Endodermal cell (in vitro differentiated cells): Measurements from ENCODE around the gene TCF12. TPM values are rescaled to one million over a fixed set of nuclear protein-coding genes. Genes with fewer than 3 reads are reported as not detected.

Experiments used
- DNase-seq: peaks from one replicate; pipeline ENCODE4 v3.0.0-alpha.2; 2017
- H3K27ac ChIP-seq: 2 replicates; pipeline ENCODE4 v1.5.1; 2013; ENCODE audit warnings: mild to moderate bottlenecking, low read depth, low read length, moderate library complexity
- H3K27me3 ChIP-seq: 2 replicates; pipeline ENCODE4 v1.6.1; 2013; ENCODE audit warnings: mild to moderate bottlenecking, low read length, moderate library complexity; ENCODE audit not compliant: insufficient read depth, control insufficient read depth, poor library complexity, severe bottlenecking
- H3K36me3 ChIP-seq: 2 replicates; pipeline ENCODE4 v1.7.0; 2013; ENCODE audit warnings: mild to moderate bottlenecking, low read length, moderate library complexity; ENCODE audit not compliant: control insufficient read depth, insufficient read depth
- H3K4me1 ChIP-seq: one replicate; pipeline ENCODE4 v1.7.0; 2013; ENCODE audit warnings: low read length; ENCODE audit not compliant: control insufficient read depth, insufficient read depth
- H3K4me3 ChIP-seq: 2 replicates; pipeline ENCODE4 v1.5.1; 2013; ENCODE audit warnings: mild to moderate bottlenecking, low read length, moderate library complexity
- H3K9ac ChIP-seq: 2 replicates; pipeline ENCODE4 v1.6.1; 2013; ENCODE audit warnings: mild to moderate bottlenecking, low read length, moderate library complexity; ENCODE audit not compliant: poor library complexity, severe bottlenecking; ENCODE audit errors: extremely low read depth
- H3K9me3 ChIP-seq: 2 replicates; pipeline ENCODE4 v1.6.1; 2013; ENCODE audit warnings: mild to moderate bottlenecking, low read length, moderate library complexity; ENCODE audit not compliant: control insufficient read depth
- H3K27ac Mint-ChIP-seq: 2 replicates; pipeline ENCODE4 v1.8.0; 2020; ENCODE audit warnings: mixed read lengths
- H3K27me3 Mint-ChIP-seq: 2 replicates; pipeline ENCODE4 v1.8.0; 2021; ENCODE audit warnings: mild to moderate bottlenecking, mixed read lengths; ENCODE audit not compliant: insufficient read depth
- H3K36me3 Mint-ChIP-seq: 2 replicates; pipeline ENCODE4 v1.8.0; 2020; ENCODE audit warnings: low read depth, mixed read lengths
- H3K4me1 Mint-ChIP-seq: 2 replicates; pipeline ENCODE4 v1.8.0; 2020; ENCODE audit warnings: mixed read lengths
- H3K4me3 Mint-ChIP-seq: 2 replicates; pipeline ENCODE4 v1.8.0; 2020; ENCODE audit warnings: mild to moderate bottlenecking, moderate library complexity, mixed read lengths
- H3K9me3 Mint-ChIP-seq: 2 replicates; pipeline ENCODE4 v1.8.0; 2020; ENCODE audit warnings: mild to moderate bottlenecking, mixed read lengths
- WGBS, 2 experiments: methylation state at CpG; one replicate each; pipeline versions ENCODE4 v1.1.5 to v1.1.7; 2013; ENCODE audit warnings: missing lambda C conversion rate in 2 of 2, mixed read lengths in 1 of 2; ENCODE audit not compliant: insufficient coverage in 1 of 2, insufficient read length in 1 of 2; 5-methylcytosine and 5-hydroxymethylcytosine counted together
- total RNA-seq, 2 donors: library from RNA; stranded (reverse); fragmentation: NEBNext Ultra II Directional in 1 of 2; extraction: Animal tissue kit (Norgen Biotek cat#: 25700) in 1 of 2; gene quantifications; 2 replicates in 1 of 2; 3 replicates in 1 of 2; pipeline ENCODE4 v1.2.1, GENCODE V29; 2021
- TF ChIP-seq, protein P1 (sequence below): fragments of 200-600 bp; sonication (generic); conservative IDR thresholded peaks from 2 replicates; pipeline ENCODE4 v1.5.0; 2021; ENCODE audit warnings: antibody characterized with exemption, mild to moderate bottlenecking

The TCF12 gene
- total RNA-seq, 2 donors from 2014 or later: 103 to 121 TPM

DNA sequence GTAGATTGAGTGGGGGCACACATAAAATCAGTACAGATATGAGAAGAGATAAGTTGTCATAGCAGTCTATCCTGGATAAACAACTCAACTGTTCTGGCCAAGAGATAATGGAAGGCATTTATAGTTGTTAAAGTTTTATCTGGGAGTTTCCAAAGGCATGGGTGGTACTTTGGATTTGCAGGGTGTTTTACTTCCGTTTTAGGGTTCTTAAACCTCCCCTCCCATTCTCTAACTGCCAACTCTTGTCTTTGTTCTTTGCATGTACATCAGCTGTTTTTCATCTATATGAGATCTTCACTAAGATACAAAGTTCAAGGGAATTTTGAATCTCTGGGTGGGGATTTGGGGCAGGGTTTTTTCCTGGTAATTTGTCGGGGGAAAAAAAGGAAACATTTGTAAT lies 283.1 kb downstream of the TCF12 start:
- Mint-ChIP-seq H3K4me3 (no peak overlapping the region), H3K27ac (no peak overlapping the region), H3K36me3 (peaks cover 3% of the 10 kb centered on the region), H3K4me1 (peaks cover 37% of the 10 kb centered on the region), H3K27me3 (no peaks in the 10 kb centered on the region), H3K9me3 (no peaks in the 10 kb centered on the region)
- Histone ChIP-seq H3K4me1 (peaks cover 20% of the 10 kb centered on the region), H3K27ac (no peak overlapping the region), H3K9me3 (no peaks in the 10 kb centered on the region), H3K9ac (no peak overlapping the region), H3K27me3 (no peaks in the 10 kb centered on the region), H3K4me3 (no peak overlapping the region), H3K36me3 (peaks cover 4% of the 10 kb centered on the region)
- WGBS, 2 experiments: 88% methylated on average over 1 of the region's 2 CpGs; no CpG with 5 or more reads in 1 of the 2 experiments
- TF ChIP-seq, protein P1, sequence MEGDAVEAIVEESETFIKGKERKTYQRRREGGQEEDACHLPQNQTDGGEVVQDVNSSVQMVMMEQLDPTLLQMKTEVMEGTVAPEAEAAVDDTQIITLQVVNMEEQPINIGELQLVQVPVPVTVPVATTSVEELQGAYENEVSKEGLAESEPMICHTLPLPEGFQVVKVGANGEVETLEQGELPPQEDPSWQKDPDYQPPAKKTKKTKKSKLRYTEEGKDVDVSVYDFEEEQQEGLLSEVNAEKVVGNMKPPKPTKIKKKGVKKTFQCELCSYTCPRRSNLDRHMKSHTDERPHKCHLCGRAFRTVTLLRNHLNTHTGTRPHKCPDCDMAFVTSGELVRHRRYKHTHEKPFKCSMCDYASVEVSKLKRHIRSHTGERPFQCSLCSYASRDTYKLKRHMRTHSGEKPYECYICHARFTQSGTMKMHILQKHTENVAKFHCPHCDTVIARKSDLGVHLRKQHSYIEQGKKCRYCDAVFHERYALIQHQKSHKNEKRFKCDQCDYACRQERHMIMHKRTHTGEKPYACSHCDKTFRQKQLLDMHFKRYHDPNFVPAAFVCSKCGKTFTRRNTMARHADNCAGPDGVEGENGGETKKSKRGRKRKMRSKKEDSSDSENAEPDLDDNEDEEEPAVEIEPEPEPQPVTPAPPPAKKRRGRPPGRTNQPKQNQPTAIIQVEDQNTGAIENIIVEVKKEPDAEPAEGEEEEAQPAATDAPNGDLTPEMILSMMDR: no peak
- DNase-seq: no peak

DNA sequence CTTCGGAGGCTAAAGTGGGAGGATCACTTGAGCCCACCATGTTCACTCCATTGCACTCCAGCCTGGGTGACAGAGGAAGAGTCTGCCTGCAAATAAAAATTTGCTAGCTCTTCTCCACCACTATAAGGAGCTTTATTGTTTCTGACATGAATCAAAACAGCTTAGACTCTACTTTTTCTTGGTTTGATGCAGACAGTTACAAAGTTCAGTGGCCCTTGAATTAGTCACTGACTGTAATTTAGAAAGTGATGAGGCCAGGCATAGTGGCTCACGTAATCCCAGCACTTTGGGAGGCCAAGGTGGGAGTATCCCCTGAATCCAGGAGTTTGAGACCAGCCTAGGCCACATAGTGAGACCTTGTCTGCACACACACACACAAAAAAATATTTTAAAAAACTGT lies 285.5 kb downstream of the TCF12 start:
- Histone ChIP-seq H3K27ac (no peak overlapping the region), H3K4me3 (no peak overlapping the region), H3K36me3 (peaks cover 4% of the 10 kb centered on the region), H3K27me3 (no peaks in the 10 kb centered on the region), H3K4me1 (peaks cover 7% of the 10 kb centered on the region), H3K9ac (no peak overlapping the region), H3K9me3 (no peaks in the 10 kb centered on the region)
- TF ChIP-seq, protein P1: no peak
- DNase-seq: no peak
- WGBS, 2 experiments: 91 to 92% methylated on average over 2 of the region's 2 CpGs
- Mint-ChIP-seq H3K9me3 (no peaks in the 10 kb centered on the region), H3K4me3 (no peak overlapping the region), H3K4me1 (peaks cover 21% of the 10 kb centered on the region), H3K27me3 (no peaks in the 10 kb centered on the region), H3K27ac (no peak overlapping the region), H3K36me3 (peaks cover 3% of the 10 kb centered on the region)

DNA sequence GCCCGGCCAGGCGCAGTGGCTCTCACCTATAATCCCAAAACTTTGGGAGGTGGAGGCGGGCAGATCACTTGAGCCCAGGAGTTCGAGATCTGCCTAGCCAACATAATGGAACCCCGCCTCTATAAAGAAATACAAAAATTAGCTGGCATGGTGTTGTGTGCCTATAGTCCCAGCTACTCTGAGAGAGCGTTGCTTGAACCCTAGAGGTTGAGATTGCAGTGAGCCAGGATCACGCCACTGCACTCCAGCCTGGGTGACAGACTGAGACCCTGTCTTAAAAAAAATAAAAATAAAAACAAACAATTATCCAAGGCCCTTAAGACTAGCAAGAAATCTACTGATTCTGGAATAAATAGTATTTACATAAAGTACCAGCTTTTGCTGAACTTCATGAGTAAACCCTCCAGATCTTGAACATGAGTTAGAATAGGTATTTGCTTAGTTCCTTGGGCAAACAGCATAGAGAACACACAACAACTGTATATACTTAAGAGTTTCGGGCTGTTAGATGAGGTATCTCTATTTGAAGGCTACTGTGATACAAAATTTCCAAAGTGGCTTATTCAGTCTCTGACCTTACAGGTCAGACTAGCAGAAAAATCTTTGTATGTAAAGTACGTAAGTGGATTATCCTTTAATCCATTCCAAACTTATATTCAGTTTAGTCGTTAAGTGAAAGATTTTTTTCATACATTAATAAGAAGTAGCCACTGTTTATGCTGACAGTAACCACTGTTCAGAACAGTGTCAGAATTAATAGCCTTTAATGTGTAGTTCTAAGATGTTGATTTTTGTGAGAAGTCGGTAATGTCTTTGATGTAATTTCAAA lies 286.8 kb downstream of the TCF12 start:
- peaks cover 4% of the 10 kb centered on the region for H3K36me3 ChIP-seq
- no peaks in the 10 kb centered on the region for H3K27me3 Mint-ChIP-seq
- no peak overlapping the region for H3K27ac ChIP-seq
- no peak overlapping the region for H3K4me3 Mint-ChIP-seq
- TF ChIP-seq, protein P1: no peak
- H3K4me1 Mint-ChIP-seq: peaks cover 19% of the 10 kb centered on the region
- peaks cover 5% of the 10 kb centered on the region for H3K4me1 ChIP-seq
- 93 to 95% methylated on average over 6 to 11 of the region's 11 CpGs for WGBS, 2 experiments
- H3K27me3 ChIP-seq: no peaks in the 10 kb centered on the region
- no peak overlapping the region for H3K27ac Mint-ChIP-seq
- H3K9me3 Mint-ChIP-seq: no peaks in the 10 kb centered on the region
- H3K4me3 ChIP-seq: no peak overlapping the region
- no peak overlapping the region for H3K9ac ChIP-seq
- peaks cover 3% of the 10 kb centered on the region for H3K36me3 Mint-ChIP-seq
- DNase-seq: no peak
- no peaks in the 10 kb centered on the region for H3K9me3 ChIP-seq
